Neuron (in vitro differentiated cells): ENCODE data around the gene SFXN3.

Source experiments
- H2AFZ ChIP-seq: one replicate; pipeline ENCODE4 v1.6.1; 2013; ENCODE audit warnings: low read depth, mild to moderate bottlenecking, inconsistent platforms, low read length, moderate library complexity
- H3K27me3 ChIP-seq: one replicate; pipeline ENCODE4 v1.6.1; 2013; ENCODE audit warnings: low read length; ENCODE audit not compliant: insufficient read depth
- H3K36me3 ChIP-seq: one replicate; pipeline ENCODE4 v1.6.1; 2013; ENCODE audit warnings: low read length; ENCODE audit not compliant: insufficient read depth
- H3K4me1 ChIP-seq: one replicate; pipeline ENCODE4 v1.6.1; 2013; ENCODE audit warnings: low read length; ENCODE audit not compliant: insufficient read depth
- H3K4me3 ChIP-seq: 2 replicates; pipeline ENCODE4 v1.5.1; 2013; ENCODE audit warnings: mild to moderate bottlenecking, low read length, moderate library complexity
- H3K9me3 ChIP-seq: one replicate; pipeline ENCODE4 v1.6.1; 2013; ENCODE audit warnings: low read length

The SFXN3 gene

GRCh38 chr10:101079874-101080273 lies 48.8 kb downstream of the SFXN3 start:
- H3K36me3 ChIP-seq: no peaks in the 10 kb centered on the region
- peaks cover 67% of the 10 kb centered on the region for H3K27me3 ChIP-seq
- no peak overlapping the region for H3K4me3 ChIP-seq
- H3K9me3 ChIP-seq: no peaks in the 10 kb centered on the region
- no peaks in the 10 kb centered on the region for H3K4me1 ChIP-seq
- H2AFZ ChIP-seq: no peak overlapping the region

- Histone ChIP-seq H3K9me3 (no peaks in the 10 kb centered on the region), H3K4me1 (no peaks in the 10 kb centered on the region), H3K36me3 (no peaks in the 10 kb centered on the region), H2AFZ (no peak overlapping the region), H3K4me3 (no peak overlapping the region), H3K27me3 (peaks cover 64% of the 10 kb centered on the region)
Observed at GRCh38 chr10:101080933-101081931, 50.2 kb downstream of the SFXN3 start.

- H3K36me3 ChIP-seq: no peaks in the 10 kb centered on the region
- H3K27me3 ChIP-seq: peaks cover 77% of the 10 kb centered on the region
- H2AFZ ChIP-seq: no peak overlapping the region
Observed at GRCh38 chr10:101085846-101086245, 54.8 kb downstream of the SFXN3 start.

DNA sequence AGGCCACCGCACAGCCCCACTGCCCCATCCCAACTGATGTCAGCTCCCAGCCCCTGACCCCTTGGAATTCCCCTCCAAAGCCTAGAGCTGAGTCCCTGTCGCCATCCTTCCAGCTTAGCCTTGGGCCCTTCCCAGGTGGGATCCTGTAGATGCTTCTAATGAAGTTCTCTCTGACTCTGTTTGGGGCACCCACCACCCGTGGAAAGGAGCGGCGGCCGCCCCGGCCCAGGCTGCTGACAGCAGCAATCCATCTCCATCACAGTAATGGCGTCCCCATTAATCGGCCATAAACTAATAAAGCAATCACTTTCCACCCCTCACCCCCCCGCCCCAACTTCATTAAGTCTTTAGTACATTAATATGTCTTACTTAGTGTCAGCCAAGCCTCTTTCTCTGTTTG lies 56.3 kb downstream of the SFXN3 start:
- Histone ChIP-seq H3K36me3 (no peaks in the 10 kb centered on the region), H3K9me3 (no peaks in the 10 kb centered on the region), H2AFZ (no peak overlapping the region), H3K4me3 (no peak overlapping the region), H3K4me1 (no peaks in the 10 kb centered on the region), H3K27me3 (peaks cover 80% of the 10 kb centered on the region)

More at GRCh38 chr10:101085846-101086245, 54.8 kb downstream of the SFXN3 start:
- no peaks in the 10 kb centered on the region for H3K4me1 ChIP-seq
- no peak overlapping the region for H3K4me3 ChIP-seq
- H3K9me3 ChIP-seq: no peaks in the 10 kb centered on the region

DNA sequence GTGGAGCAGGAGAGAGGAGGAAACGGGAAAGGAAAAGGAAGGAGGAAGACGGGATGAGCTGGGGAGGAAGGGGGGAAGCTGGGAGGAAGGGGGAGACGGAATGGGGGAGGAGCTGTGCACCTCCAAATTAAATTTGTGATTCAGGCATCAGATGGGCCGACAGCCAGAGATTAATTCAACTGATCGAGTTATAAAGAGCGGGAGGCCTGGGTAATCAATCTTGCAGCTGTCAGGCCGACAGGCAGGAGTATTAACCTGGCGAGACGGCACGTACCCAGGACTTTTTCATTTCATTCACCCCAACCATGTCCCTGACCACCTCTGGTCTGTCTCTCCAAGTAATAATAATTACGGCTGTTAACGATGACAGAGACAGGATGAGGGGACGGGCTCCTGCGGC lies 56.9 kb downstream of the SFXN3 start:
- H3K36me3 ChIP-seq: no peaks in the 10 kb centered on the region
- peaks cover 79% of the 10 kb centered on the region for H3K27me3 ChIP-seq

GRCh38 chr10:101089520-101090299 lies 58.7 kb downstream of the SFXN3 start:
- no peaks in the 10 kb centered on the region for H3K9me3 ChIP-seq
- H2AFZ ChIP-seq: no peak overlapping the region
- H3K4me1 ChIP-seq: peaks cover 6% of the 10 kb centered on the region
- no peaks in the 10 kb centered on the region for H3K36me3 ChIP-seq
- peaks cover 87% of the 10 kb centered on the region for H3K27me3 ChIP-seq
- H3K4me3 ChIP-seq: no peak overlapping the region

More for the DNA sequence above, 56.9 kb downstream of the SFXN3 start:
- Histone ChIP-seq H3K4me3 (no peak overlapping the region), H3K4me1 (no peaks in the 10 kb centered on the region), H3K9me3 (no peaks in the 10 kb centered on the region), H2AFZ (no peak overlapping the region)

DNA sequence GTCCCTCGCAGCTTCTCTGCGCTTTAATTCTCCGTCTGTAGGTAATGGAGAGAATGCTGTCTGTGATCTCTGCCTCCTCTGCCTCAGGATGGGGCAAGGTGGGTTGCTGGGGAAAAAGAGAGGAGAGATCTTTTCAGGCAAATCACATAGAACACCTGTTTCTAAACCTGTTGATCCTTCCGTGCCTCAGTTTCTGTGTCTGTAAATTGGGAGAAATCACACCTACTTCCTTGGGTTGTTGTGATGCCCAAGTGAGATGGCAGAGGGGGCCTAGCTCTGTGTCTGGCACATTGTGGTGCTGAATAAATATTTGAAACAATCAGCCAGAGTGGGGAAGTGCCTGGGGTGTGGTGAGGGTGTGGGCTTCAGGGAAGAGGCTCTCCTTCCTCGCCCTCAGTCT lies 59.6 kb downstream of the SFXN3 start:
- H3K36me3 ChIP-seq: no peaks in the 10 kb centered on the region
- H3K27me3 ChIP-seq: peaks cover 86% of the 10 kb centered on the region

More for the DNA sequence above, 59.6 kb downstream of the SFXN3 start:
- H3K9me3 ChIP-seq: no peaks in the 10 kb centered on the region
- H3K4me1 ChIP-seq: peaks cover 6% of the 10 kb centered on the region
- no peak overlapping the region for H3K4me3 ChIP-seq
- H2AFZ ChIP-seq: no peak overlapping the region
